DOHH2 (cell line): Measurements from ENCODE around the gene RHO.

Source experiments
- CTCF ChIP-seq: fragments of 200-600 bp; sonication (generic); IDR thresholded peaks from one replicate; pipeline ENCODE4 v1.5.1; 2014; ENCODE audit warnings: antibody characterized with exemption, mild to moderate bottlenecking, low read depth, low read length; ENCODE audit not compliant: poor library complexity, severe bottlenecking
- EZH2phosphoT487 ChIP-seq: fragments of 200-600 bp; sonication (generic); IDR thresholded peaks from 2 replicates; pipeline ENCODE4 v1.6.1; 2017; ENCODE audit warnings: borderline replicate concordance, mild to moderate bottlenecking, antibody characterized with exemption, low read length, moderate library complexity, mixed read lengths

- TF ChIP-seq CTCF (no peak), EZH2phosphoT487 (no peak)
Measured at GRCh38 chr3:129549006-129549800, 20.8 kb downstream of the RHO start.
